Colon (tissue), 2 donors: ENCODE data around the gene C9.
"Not testable (repeated sequence)": the region's sequence is repeated elsewhere in the genome, so short reads cannot be mapped to it uniquely, and the experiment has no call there.

Experiments
- FAIRE-seq: peaks from 2 replicates; lab custom pipeline; 2012; peaks lifted over from hg19 to GRCh38; lab: Jason Lieb, UNC
- donor health status: control.
- donor health status: control.

C9 gene

GRCh38 chr5:39371367-39371635 is 7.0 kb upstream of the C9 start:
- FAIRE-seq, result no peak

- no peak for FAIRE-seq
These were observed 6.5 kb upstream of the C9 start for GRCh38 chr5:39370555-39371366.

- no peak for FAIRE-seq
These were observed 5.0 kb upstream of the C9 start for GRCh38 chr5:39369123-39369815.

- no peak for FAIRE-seq
These were observed 3.8 kb upstream of the C9 start for GRCh38 chr5:39368116-39368515.

GRCh38 chr5:39367711-39368110 is 3.4 kb upstream of the C9 start:
- FAIRE-seq, result no peak

GRCh38 chr5:39363217-39363616 is 1.1 kb downstream of the C9 start:
- no peak for FAIRE-seq

GRCh38 chr5:39362646-39363045 is 1.6 kb downstream of the C9 start:
- FAIRE-seq, result no peak

- no peak for FAIRE-seq
These were observed 3.0 kb downstream of the C9 start for GRCh38 chr5:39361306-39361705.

GRCh38 chr5:39360471-39361111 is 3.7 kb downstream of the C9 start:
- no peak for FAIRE-seq

- FAIRE-seq, result no peak
These were observed 8.0 kb downstream of the C9 start for GRCh38 chr5:39356263-39356662.

GRCh38 chr5:39355324-39355723 is 9.0 kb downstream of the C9 start:
- no peak for FAIRE-seq

- no peak for FAIRE-seq
These were observed 10.4 kb downstream of the C9 start for GRCh38 chr5:39353717-39354399.

- no peak for FAIRE-seq
These were observed 11.3 kb downstream of the C9 start for GRCh38 chr5:39352951-39353350.

- no peak for FAIRE-seq
These were observed 12.1 kb downstream of the C9 start for GRCh38 chr5:39352170-39352569.

- no peak for FAIRE-seq
These were observed 14.8 kb downstream of the C9 start for GRCh38 chr5:39349484-39349883.

GRCh38 chr5:39342460-39342859 is 21.8 kb downstream of the C9 start:
- no peak for FAIRE-seq

GRCh38 chr5:39341896-39342295 is 22.4 kb downstream of the C9 start:
- FAIRE-seq, result no peak

GRCh38 chr5:39340506-39340905 is 23.8 kb downstream of the C9 start:
- no peak for FAIRE-seq

GRCh38 chr5:39337252-39337915 is 26.9 kb downstream of the C9 start:
- no peak for FAIRE-seq

- not testable (repeated sequence) for FAIRE-seq
These were observed 30.0 kb downstream of the C9 start for GRCh38 chr5:39334296-39334695.

- FAIRE-seq, result no peak
These were observed 31.2 kb downstream of the C9 start for GRCh38 chr5:39333104-39333503.

- FAIRE-seq, result no peak
These were observed 32.4 kb downstream of the C9 start for GRCh38 chr5:39331861-39332381.
